ENCODE results near the gene MON2. TPM values are rescaled to one million over a fixed set of nuclear protein-coding genes. Genes with fewer than 3 reads are reported as not detected.

The MON2 gene
- total and polyA plus RNA-seq, 2 donors (not counting 3 experiments of a cell fraction or from before 2014, with no cell fraction given), result 8.9 to 41.8 TPM

GRCh38 chr12:62471734-62472133, 5.1 kb downstream of the MON2 start:
- dilution Hi-C loops (cut with MboI; ENCODE audit: extremely low pct_ligation_motif_present, low sequenced_read_pairs), result no loop called here
- Histone ChIP-seq H3K9me3 (replicated peaks; ENCODE audit: control insufficient read depth, insufficient read depth, low read length) (no peaks in the 10 kb centered on the region), H3K4me1 (ENCODE audit: control insufficient read depth, extremely low read depth, insufficient read depth, low read length) (peaks cover 9% of the 10 kb centered on the region), H3K9me1 (replicated peaks; ENCODE audit: control insufficient read depth, extremely low read depth, insufficient read depth, low read length) (no peaks in the 10 kb centered on the region), H3K27ac (ENCODE audit: insufficient read depth, low read depth, low read length) (no peak overlapping the region), H3K4me3 (replicated peaks in 1 of 3; ENCODE audit: insufficient read depth in 1 of 3, low read depth in 1 of 3, low read length in 3 of 3) (no peak overlapping the region), H2AFZ (ENCODE audit: low read depth, low read length) (no peak overlapping the region), H3K36me3 (ENCODE audit: control insufficient read depth in 2 of 2, extremely low read depth in 1 of 2, insufficient read depth in 2 of 2, low read length in 2 of 2) (peaks cover 0 to 2% of the 10 kb centered on the region in 2 experiments), H3K27me3 (ENCODE audit: control insufficient read depth in 2 of 2, insufficient read depth in 2 of 2, low read length in 2 of 2) (no peaks in the 10 kb centered on the region), H3K4me2 (ENCODE audit: insufficient read depth, low read length) (no peak overlapping the region), H4K20me1 (replicated peaks; ENCODE audit: control insufficient read depth, extremely low read depth, insufficient read depth, low read length) (no peaks in the 10 kb centered on the region), H3K79me2 (ENCODE audit: control insufficient read depth, insufficient read depth, low read length) (peaks cover 67% of the 10 kb centered on the region), H3K9ac (replicated peaks; ENCODE audit: extremely low read depth, insufficient read depth, low read length) (no peak overlapping the region)
- ChIA-PET POLR2A (no interaction called here), CTCF (no interaction called here)
- BruUV-seq (replicated peaks), result no TSS peak
- TF ChIP-seq MYC (IDR thresholded peaks at IDR 0.05; ENCODE audit: low read depth, low read length), result no peak
- no peak for TF ChIP-seq CTCF (IDR thresholded peaks at IDR 0.05; ENCODE audit: extremely low read depth in 1 of 2, insufficient read depth in 1 of 2, low read depth in 1 of 2, low read length in 2 of 2)
- no peak for TF ChIP-seq FOS (IDR thresholded peaks at IDR 0.05; ENCODE audit: borderline replicate concordance, insufficient read depth, low read length)
- DNase-seq (ENCODE audit: low read depth, low spot score) (no peak), FAIRE-seq (no peak)
- intact Hi-C loops (cut with micrococcal nuclease), result no loop called here

GRCh38 chr12:62472472-62472871, 5.8 kb downstream of the MON2 start:
- FAIRE-seq (no peak), DNase-seq (ENCODE audit: low read depth, low spot score) (no peak)
- intact Hi-C loops (cut with micrococcal nuclease), result no loop called here
- peaks cover 65% of the 10 kb centered on the region for H3K79me2 ChIP-seq (ENCODE audit: control insufficient read depth, insufficient read depth, low read length)
- CTCF ChIA-PET, result interaction anchor here (1.1 kb wide), 1 partner anchor 37 kb away, joined by 3 read pairs; no protein-coding TSS in a partner anchor
- no peaks in the 10 kb centered on the region for H4K20me1 ChIP-seq (replicated peaks; ENCODE audit: control insufficient read depth, extremely low read depth, insufficient read depth, low read length)
- dilution Hi-C loops (cut with MboI; ENCODE audit: extremely low pct_ligation_motif_present, low sequenced_read_pairs), result no loop called here
- no peak overlapping the region for H3K4me2 ChIP-seq (ENCODE audit: insufficient read depth, low read length)
- peaks cover 0 to 2% of the 10 kb centered on the region in 2 experiments for H3K36me3 ChIP-seq (ENCODE audit: control insufficient read depth in 2 of 2, extremely low read depth in 1 of 2, insufficient read depth in 2 of 2, low read length in 2 of 2)
- H3K27ac ChIP-seq (ENCODE audit: insufficient read depth, low read depth, low read length), result no peak overlapping the region
- POLR2A ChIA-PET, result no interaction called here
- H3K9me3 ChIP-seq (replicated peaks; ENCODE audit: control insufficient read depth, insufficient read depth, low read length), result no peaks in the 10 kb centered on the region
- no peak overlapping the region for H3K9ac ChIP-seq (replicated peaks; ENCODE audit: extremely low read depth, insufficient read depth, low read length)
- no TSS peak for BruUV-seq (replicated peaks)
- H3K4me1 ChIP-seq (ENCODE audit: control insufficient read depth, extremely low read depth, insufficient read depth, low read length), result peaks cover 8% of the 10 kb centered on the region
- H3K9me1 ChIP-seq (replicated peaks; ENCODE audit: control insufficient read depth, extremely low read depth, insufficient read depth, low read length), result no peaks in the 10 kb centered on the region
- H3K4me3 ChIP-seq (replicated peaks in 1 of 3; ENCODE audit: insufficient read depth in 1 of 3, low read depth in 1 of 3, low read length in 3 of 3), result no peak overlapping the region
- no peaks in the 10 kb centered on the region for H3K27me3 ChIP-seq (ENCODE audit: control insufficient read depth in 2 of 2, insufficient read depth in 2 of 2, low read length in 2 of 2)
- TF ChIP-seq POLR2A (IDR thresholded peaks at IDR 0.05; ENCODE audit: low read depth, low read length) (no peak), POLR2AphosphoS5 (IDR thresholded peaks at IDR 0.05; ENCODE audit: insufficient read depth, low read depth, low read length) (no peak), MAX (IDR thresholded peaks at IDR 0.05; ENCODE audit: insufficient read depth, insufficient read length) (no peak), JUN (IDR thresholded peaks at IDR 0.05; ENCODE audit: borderline replicate concordance, insufficient read depth, insufficient read length, low read depth) (no peak), MYC (IDR thresholded peaks at IDR 0.05; ENCODE audit: low read depth, low read length) (no peak), CTCF (IDR thresholded peaks at IDR 0.05; ENCODE audit: extremely low read depth in 1 of 2, insufficient read depth in 1 of 2, low read depth in 1 of 2, low read length in 2 of 2) (no peak), FOS (IDR thresholded peaks at IDR 0.05; ENCODE audit: borderline replicate concordance, insufficient read depth, low read length) (no peak), EZH2 (IDR thresholded peaks at IDR 0.05; ENCODE audit: borderline replicate concordance, low read depth, low read length, severe bottlenecking) (no peak), GATA2 (IDR thresholded peaks at IDR 0.05; ENCODE audit: insufficient read depth, insufficient read length, low read depth, low read length) (no peak)
- H2AFZ ChIP-seq (ENCODE audit: low read depth, low read length), result no peak overlapping the region

Data from endothelial cell of umbilical vein (primary cell).